ENCODE results near the gene PNPLA3.
A peak's percentile ranks its signal among the peaks of the same experiment; 100 is the strongest.

- TF ChIP-seq CTCF (conservative IDR thresholded peaks at IDR 0.05; ENCODE audit: low read length) (peak; percentile 80), EZH2phosphoT487 (IDR thresholded peaks at IDR 0.05; ENCODE audit: borderline replicate concordance) (no peak)
Observed at GRCh38 chr22:43884600-43885318, 38.8 kb upstream of the PNPLA3 start.

Data from Loucy (cell line).